MM.1S (cell line): ENCODE results near the gene GPA33.

ENCODE experiments used
- CTCF ChIP-seq: fragments of 300-600 bp; sonication (generic); IDR thresholded peaks from 2 replicates; pipeline ENCODE4 v1.5.1; 2016; ENCODE audit warnings: antibody characterized with exemption, low read length, mixed read lengths
- EZH2 ChIP-seq: fragments of 300-600 bp; sonication (generic); optimal IDR thresholded peaks from 2 replicates; pipeline ENCODE3; 2017; ENCODE audit warnings: low read depth, mild to moderate bottlenecking, antibody characterized with exemption, low read length, mixed read lengths

- TF ChIP-seq EZH2: no peak
- no peak for TF ChIP-seq CTCF
Observed at GRCh38 chr1:167105271-167106118, 15.3 kb upstream of the GPA33 start.
